Posterior vena cava (tissue), 2 donors: ENCODE data around the gene MZB1. TPM values are rescaled to one million over a fixed set of nuclear protein-coding genes. Genes with fewer than 3 reads are reported as not detected.
"Not testable (repeated sequence)": the region's sequence is repeated elsewhere in the genome, so short reads cannot be mapped to it uniquely, and the experiment has no call there.

ENCODE experiments used
- DNase-seq: peaks from one replicate; pipeline ENCODE4 v3.0.0-alpha.2; 2020; ENCODE audit warnings: low spot score
- intact Hi-C, 2 donors: fragments of 100-400 bp; cut with DNase I; formaldehyde crosslinking; loops; one replicate each; pipeline versions ENCODE4 v1.14.1 to v1.14.2; 2022 to 2023
- total RNA-seq, 2 donors: library from RNA; stranded (reverse); fragmentation: NEBNext Ultra II Directional; extraction: Animal tissue kit (Norgen Biotek cat#: 25700); gene quantifications; one replicate each; pipeline ENCODE4 v1.2.1, GENCODE V29; 2021
- donor health status: DM: yes; HTN: yes; CAD: no.
- donor health status: DM: yes; HTN: yes; CAD: no.

Gene MZB1
- total RNA-seq, 2 donors from 2014 or later: 1.0 TPM

GRCh38 chr5:139347863-139348262 is 41.9 kb downstream of the MZB1 start:
- DNase-seq, intact Hi-C loops: not testable (repeated sequence)

GRCh38 chr5:139345442-139345841 is 44.3 kb downstream of the MZB1 start:
- intact Hi-C loops, DNase-seq: not testable (repeated sequence)

- intact Hi-C loops: no loop called here
- no peak for DNase-seq
These were observed 45.5 kb downstream of the MZB1 start for GRCh38 chr5:139344177-139344576.

GRCh38 chr5:139343476-139343875 is 46.2 kb downstream of the MZB1 start:
- intact Hi-C loops: no loop called here
- DNase-seq: no peak

- intact Hi-C loops: no loop called here
- DNase-seq: no peak
These were observed 47.3 kb downstream of the MZB1 start for GRCh38 chr5:139342423-139342723.

- intact Hi-C loops: no loop called here
- DNase-seq: peak; percentile 99
These were observed 47.9 kb downstream of the MZB1 start, which contains the start of gene PAIP2 for GRCh38 chr5:139341689-139342422. TSS of gene PAIP2 (plus strand) at chr5:139341854. CDS start at chr5:139363785, 21,931 bp downstream.

- DNase-seq: no peak
- intact Hi-C loops: no loop called here
These were observed 48.5 kb downstream of the MZB1 start for GRCh38 chr5:139341187-139341688.

GRCh38 chr5:139340051-139340450 is 49.7 kb downstream of the MZB1 start:
- DNase-seq: no peak
- intact Hi-C loops: no loop called here

Other genes with a start within 250 kb of the MZB1 start
- gene SIL1, start 191.5 kb downstream of the MZB1 start, total RNA-seq: 10 to 100 TPM; 42.8 to 55.1 TPM
- gene MATR3, start 96.2 kb downstream of the MZB1 start, total RNA-seq: 100 to 1,000 TPM; 139 to 148 TPM
- 10 to 100 TPM; 67.6 to 75.4 TPM for gene PAIP2, start 48.1 kb downstream of the MZB1 start, total RNA-seq
- gene SLC23A1, start 6.6 kb downstream of the MZB1 start, total RNA-seq: not detected
- gene PROB1, start 5.2 kb upstream of the MZB1 start, total RNA-seq: 1 to 10 TPM; 4.4 to 8.9 TPM
- 1 to 10 TPM; 1.9 to 2.6 TPM for gene SPATA24, start 14.2 kb upstream of the MZB1 start, total RNA-seq
- 10 to 100 TPM; 13.3 to 18.8 TPM for gene DNAJC18, start 49.6 kb upstream of the MZB1 start, total RNA-seq
- 10 to 100 TPM; 39.7 to 46.6 TPM for gene ECSCR, start 72.8 kb upstream of the MZB1 start, total RNA-seq
- not detected for gene SMIM33, start 81.1 kb upstream of the MZB1 start, total RNA-seq
- gene STING1, start 92.8 kb upstream of the MZB1 start, total RNA-seq: 100 to 1,000 TPM in 1 of 2 donors, 10 to 100 TPM in 1; 91.5 to 101 TPM
- 100 to 1,000 TPM; 105 to 132 TPM for gene UBE2D2, start 171.4 kb upstream of the MZB1 start, total RNA-seq